IgD-negative memory B cell (primary cell): ENCODE measurements around the gene GLTPD2. TPM values are rescaled to one million over a fixed set of nuclear protein-coding genes. Genes with fewer than 3 reads are reported as not detected.
"Not testable (repeated sequence)": the region's sequence is repeated elsewhere in the genome, so short reads cannot be mapped to it uniquely, and the experiment has no call there.

Source experiments
- H3K27ac Mint-ChIP-seq, 3 donors: one replicate each; pipeline ENCODE4 v1.8.0; 2020 to 2022; ENCODE audit warnings: mild to moderate bottlenecking in 3 of 3, mixed read lengths in 3 of 3, moderate library complexity in 1 of 3
- H3K27me3 Mint-ChIP-seq: one replicate; pipeline ENCODE4 v1.8.0; 2021; ENCODE audit warnings: mixed read lengths
- H3K36me3 Mint-ChIP-seq: one replicate; pipeline ENCODE4 v1.8.0; 2020; ENCODE audit warnings: mild to moderate bottlenecking, mixed read lengths
- H3K4me1 Mint-ChIP-seq, 3 donors: one replicate each; pipeline ENCODE4 v1.8.0; 2020 to 2022; ENCODE audit warnings: mixed read lengths in 3 of 3, mild to moderate bottlenecking in 1 of 3
- H3K4me3 Mint-ChIP-seq, 4 donors: one replicate each; pipeline ENCODE4 v1.8.0; 2020 to 2022; ENCODE audit warnings: mild to moderate bottlenecking in 4 of 4, mixed read lengths in 4 of 4, moderate library complexity in 3 of 4
- H3K9me3 Mint-ChIP-seq, 3 donors: one replicate each; pipeline ENCODE4 v1.8.0; 2020 to 2021; ENCODE audit warnings: mixed read lengths in 3 of 3, mild to moderate bottlenecking in 1 of 3
- polyA plus RNA-seq: library from polyadenylated mRNA; unstranded; fragments of 300-500 nt; fragmentation: Illumina TruSeq; gene quantifications from one replicate; pipeline ENCODE4 v1.2.3, GENCODE V29; 2021

GLTPD2 gene
- polyA plus RNA-seq, 1 donor from 2014 or later, result not detected

GRCh38 chr17:4808378-4808767 lies 19.6 kb downstream of the GLTPD2 start:
- Mint-ChIP-seq H3K9me3 (no peaks in the 10 kb centered on the region), H3K36me3 (peaks cover 6% of the 10 kb centered on the region), H3K4me3 (peak overlapping the region; percentile 79 to 90 (median 85)), H3K27me3 (no peaks in the 10 kb centered on the region), H3K27ac (peak overlapping the region in 2 of 3 donors; percentile 47 to 95), H3K4me1 (peaks cover 6 to 13% (median 10%) of the 10 kb centered on the region in 3 donors)

DNA sequence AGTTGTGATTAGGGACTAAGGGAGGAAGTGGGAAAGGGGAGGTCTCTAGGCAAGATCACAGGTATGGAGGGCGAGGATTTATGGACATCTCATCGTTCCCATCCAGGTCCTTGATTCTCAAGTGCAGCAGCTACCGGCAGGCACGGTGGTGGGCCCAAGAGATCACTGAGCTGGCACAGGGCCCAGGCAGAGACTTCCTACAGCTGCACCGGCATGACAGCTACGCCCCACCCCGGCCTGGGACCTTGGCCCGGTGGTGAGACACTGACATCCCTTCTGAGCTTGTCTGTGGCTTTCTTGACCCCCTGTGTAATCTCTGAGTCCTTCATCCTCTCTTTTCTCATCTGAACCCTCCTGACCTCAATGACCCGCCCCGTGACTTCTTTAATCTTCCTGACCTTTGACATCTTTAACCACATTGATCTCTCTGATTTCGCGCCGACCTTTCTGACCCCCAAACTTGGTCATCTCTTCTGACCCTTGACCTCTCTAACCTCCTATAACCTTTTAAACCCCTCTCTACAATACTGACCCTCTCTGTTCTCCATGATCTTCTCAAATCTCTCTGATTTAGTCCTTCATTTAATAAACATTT lies 22.0 kb downstream of the GLTPD2 start:
- Mint-ChIP-seq H3K9me3 (no peaks in the 10 kb centered on the region), H3K4me3 (peak overlapping the region in 1 of 4 donors; percentile 55), H3K27ac (no peak overlapping the region), H3K36me3 (peaks cover 6% of the 10 kb centered on the region), H3K27me3 (no peaks in the 10 kb centered on the region), H3K4me1 (peaks cover 6 to 13% (median 10%) of the 10 kb centered on the region in 3 donors)

- no peaks in the 10 kb centered on the region for H3K9me3 Mint-ChIP-seq
- peak overlapping the region in 1 of 4 donors; percentile 15 for H3K4me3 Mint-ChIP-seq
- peaks cover under 1 to 8% (median 8%) of the 10 kb centered on the region in 3 donors for H3K4me1 Mint-ChIP-seq
- peaks cover 6% of the 10 kb centered on the region for H3K36me3 Mint-ChIP-seq
- no peaks in the 10 kb centered on the region for H3K27me3 Mint-ChIP-seq
- no peak overlapping the region for H3K27ac Mint-ChIP-seq
Measured at GRCh38 chr17:4811471-4811870, 22.7 kb downstream of the GLTPD2 start.

- Mint-ChIP-seq H3K4me3 (no peak overlapping the region), H3K9me3 (no peaks in the 10 kb centered on the region), H3K36me3 (peaks cover 6% of the 10 kb centered on the region), H3K27me3 (no peaks in the 10 kb centered on the region), H3K4me1 (peaks cover 0 to 8% (median 8%) of the 10 kb centered on the region in 3 donors), H3K27ac (peak overlapping the region in 1 of 3 donors; percentile 5)
Measured at GRCh38 chr17:4812690-4813089, 23.9 kb downstream of the GLTPD2 start.

- H3K36me3 Mint-ChIP-seq, result peaks cover 5% of the 10 kb centered on the region
- H3K4me1 Mint-ChIP-seq, result peaks cover 0 to 6% (median 0%) of the 10 kb centered on the region in 3 donors
- H3K9me3 Mint-ChIP-seq, result no peaks in the 10 kb centered on the region
- no peak overlapping the region for H3K27ac Mint-ChIP-seq
- no peaks in the 10 kb centered on the region for H3K27me3 Mint-ChIP-seq
- no peak overlapping the region for H3K4me3 Mint-ChIP-seq
Measured at GRCh38 chr17:4815043-4815675, 26.4 kb downstream of the GLTPD2 start.

DNA sequence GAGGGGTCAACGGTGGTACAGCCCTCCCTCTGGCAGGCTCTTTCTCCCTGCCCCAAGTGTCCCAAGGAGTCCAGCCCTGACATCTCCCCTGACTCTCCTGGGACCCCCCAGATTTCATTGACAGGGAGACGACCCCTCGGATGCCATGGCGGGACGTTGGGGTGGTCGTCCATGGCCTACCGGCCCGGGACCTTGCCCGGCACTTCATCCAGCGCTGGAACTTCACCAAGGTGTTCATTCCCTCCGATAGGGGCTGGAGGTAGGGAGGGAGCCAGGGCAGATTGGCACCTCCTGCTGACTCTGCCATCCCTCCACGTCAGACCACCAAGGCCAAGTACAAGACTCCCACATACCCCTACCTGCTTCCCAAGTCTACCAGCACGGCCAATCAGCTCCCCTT lies 28.1 kb downstream of the GLTPD2 start:
- no peaks in the 10 kb centered on the region for H3K9me3 Mint-ChIP-seq
- H3K27me3 Mint-ChIP-seq, result no peaks in the 10 kb centered on the region
- peaks cover 3% of the 10 kb centered on the region for H3K36me3 Mint-ChIP-seq
- no peak overlapping the region for H3K27ac Mint-ChIP-seq
- peaks cover 0 to 4% (median 0%) of the 10 kb centered on the region in 3 donors for H3K4me1 Mint-ChIP-seq
- no peak overlapping the region for H3K4me3 Mint-ChIP-seq

GRCh38 chr17:4818276-4818675 lies 29.5 kb downstream of the GLTPD2 start:
- Mint-ChIP-seq H3K27ac (no peak overlapping the region), H3K27me3 (no peaks in the 10 kb centered on the region), H3K4me3 (no peak overlapping the region), H3K9me3 (no peaks in the 10 kb centered on the region), H3K36me3 (peaks cover 3% of the 10 kb centered on the region), H3K4me1 (peaks cover 0 to 4% (median 0%) of the 10 kb centered on the region in 3 donors)

DNA sequence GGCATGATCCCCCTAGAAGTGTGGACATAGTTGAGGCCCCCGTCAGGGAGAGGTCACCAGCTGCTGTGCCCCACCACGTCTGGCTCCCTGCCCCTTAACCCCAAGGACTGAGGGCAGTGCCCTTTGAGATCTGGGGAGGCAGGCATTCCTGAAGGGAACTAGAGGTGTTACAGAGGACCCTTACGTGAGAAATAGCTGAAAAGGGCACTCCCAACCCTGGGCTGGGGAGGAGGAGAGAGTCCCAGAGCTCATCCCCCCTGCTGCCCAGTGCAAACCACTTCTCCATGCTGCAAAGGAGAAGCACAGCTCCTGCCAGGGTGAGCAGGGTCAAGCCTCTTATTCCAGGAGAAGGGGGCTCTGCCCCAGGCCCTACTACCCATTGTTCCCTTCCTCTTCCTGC lies 34.1 kb downstream of the GLTPD2 start:
- Mint-ChIP-seq H3K27me3 (no peaks in the 10 kb centered on the region), H3K4me3 (no peak overlapping the region)

GRCh38 chr17:4823373-4824089 lies 34.8 kb downstream of the GLTPD2 start:
- H3K9me3 Mint-ChIP-seq, result no peaks in the 10 kb centered on the region
- peaks cover 0 to 4% (median 0%) of the 10 kb centered on the region in 3 donors for H3K4me1 Mint-ChIP-seq
- H3K4me3 Mint-ChIP-seq, result no peak overlapping the region
- peaks cover 2% of the 10 kb centered on the region for H3K27me3 Mint-ChIP-seq
- no peak overlapping the region for H3K27ac Mint-ChIP-seq
- H3K36me3 Mint-ChIP-seq, result peaks cover 3% of the 10 kb centered on the region

More for the DNA sequence above, 34.1 kb downstream of the GLTPD2 start:
- no peak overlapping the region for H3K27ac Mint-ChIP-seq
- H3K36me3 Mint-ChIP-seq, result peaks cover 3% of the 10 kb centered on the region
- peaks cover 0 to 4% (median 0%) of the 10 kb centered on the region in 3 donors for H3K4me1 Mint-ChIP-seq
- no peaks in the 10 kb centered on the region for H3K9me3 Mint-ChIP-seq

DNA sequence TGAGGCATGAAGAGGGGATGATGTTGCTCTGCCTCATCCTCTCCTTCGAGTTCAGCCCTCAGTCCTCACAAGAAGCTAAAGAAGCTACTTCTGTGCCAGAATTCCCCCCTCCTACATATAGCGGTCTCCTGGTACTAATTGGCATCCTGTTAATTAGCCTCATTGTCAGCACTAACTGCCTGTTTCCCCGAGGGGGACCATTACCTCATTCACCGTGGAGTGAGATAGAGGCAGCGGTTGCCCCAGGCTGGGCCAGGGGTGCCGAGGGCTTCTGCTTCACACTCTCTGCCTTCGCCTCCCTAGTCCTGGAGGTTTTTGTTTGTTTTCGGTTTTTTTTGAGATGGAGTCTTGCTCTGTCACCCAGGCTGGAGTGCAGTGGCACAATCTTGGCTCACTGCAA lies 38.6 kb downstream of the GLTPD2 start:
- Mint-ChIP-seq H3K27ac (no peak overlapping the region), H3K27me3 (peaks cover 2% of the 10 kb centered on the region), H3K4me3 (no peak overlapping the region), H3K9me3 (no peaks in the 10 kb centered on the region), H3K36me3 (no peaks in the 10 kb centered on the region), H3K4me1 (no peaks in the 10 kb centered on the region)

GRCh38 chr17:4832829-4833177 lies 44.0 kb downstream of the GLTPD2 start:
- H3K4me3 Mint-ChIP-seq, result peak overlapping the region; percentile 83 to 97 (median 94)
- H3K36me3 Mint-ChIP-seq, H3K9me3 Mint-ChIP-seq, H3K27me3 Mint-ChIP-seq: not testable (repeated sequence)
- peak overlapping the region; percentile 89 to 98 (median 96) for H3K27ac Mint-ChIP-seq
- peaks cover 14 to 25% (median 24%) of the 10 kb centered on the region in 3 donors for H3K4me1 Mint-ChIP-seq

- Mint-ChIP-seq H3K4me1 (peaks cover 16 to 28% (median 24%) of the 10 kb centered on the region in 3 donors), H3K27ac (peak within 1 kb of the TSS; percentile 89 to 98 (median 96)), H3K36me3 (no peaks in the 10 kb centered on the region), H3K4me3 (peak within 1 kb of the TSS; percentile 83 to 98 (median 94)), H3K9me3 (no peaks in the 10 kb centered on the region), H3K27me3 (no peaks in the 10 kb centered on the region)
Measured at GRCh38 chr17:4833178-4833940, 44.6 kb downstream of the GLTPD2 start, which contains the start of gene MINK1. TSS of gene MINK1 (plus strand) at chr17:4833340. CDS start at chr17:4833584, 244 bp downstream.

DNA sequence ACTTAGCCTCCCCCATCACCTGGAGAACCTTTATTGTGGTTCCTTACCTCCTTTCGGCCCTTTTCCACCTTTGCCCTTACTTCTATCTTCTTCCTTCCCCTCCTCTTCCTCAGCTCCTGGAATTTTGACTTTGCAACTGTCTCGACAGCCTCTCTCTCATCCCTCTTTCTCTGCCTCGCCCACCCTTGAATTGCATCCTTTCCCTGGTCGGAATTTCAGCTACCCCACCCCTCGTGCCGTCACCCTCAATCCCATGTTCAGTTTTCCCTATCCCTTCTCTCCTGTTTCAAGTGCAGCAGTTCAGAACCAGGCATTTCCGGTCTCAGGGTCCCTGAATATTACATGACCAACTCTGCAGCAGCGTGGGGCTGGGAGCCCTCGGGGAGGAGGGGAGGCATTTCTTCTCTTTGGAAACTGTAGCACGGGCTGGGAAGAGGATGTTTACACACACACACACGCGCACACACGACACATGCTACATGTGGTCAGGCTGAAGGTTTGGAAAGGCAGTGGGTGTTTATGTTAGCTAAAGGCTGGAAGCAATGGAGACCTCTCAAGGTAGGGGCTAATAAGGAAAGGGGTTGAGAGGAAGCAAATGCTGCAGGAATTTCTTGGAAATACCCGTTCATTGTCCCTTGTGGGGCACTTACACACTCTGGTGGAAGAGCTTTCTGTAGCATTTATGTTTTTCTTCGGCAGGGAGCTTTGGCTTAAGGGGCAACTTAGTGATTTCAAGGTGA lies 45.3 kb downstream of the GLTPD2 start:
- Mint-ChIP-seq H3K4me1 (peaks cover 16 to 32% (median 24%) of the 10 kb centered on the region in 3 donors), H3K27ac (peak overlapping the region; percentile 61 to 93 (median 93)), H3K4me3 (peak overlapping the region; percentile 83 to 98 (median 94)), H3K27me3 (no peaks in the 10 kb centered on the region), H3K9me3 (no peaks in the 10 kb centered on the region), H3K36me3 (no peaks in the 10 kb centered on the region)

- Mint-ChIP-seq H3K36me3 (no peaks in the 10 kb centered on the region), H3K27me3 (no peaks in the 10 kb centered on the region)
Measured at GRCh38 chr17:4834681-4835020, 45.9 kb downstream of the GLTPD2 start.

More at GRCh38 chr17:4834681-4835020, 45.9 kb downstream of the GLTPD2 start:
- no peaks in the 10 kb centered on the region for H3K9me3 Mint-ChIP-seq
- peak overlapping the region; percentile 83 to 98 (median 94) for H3K4me3 Mint-ChIP-seq
- peak overlapping the region; percentile 61 to 93 (median 93) for H3K27ac Mint-ChIP-seq
- peaks cover 16 to 37% (median 27%) of the 10 kb centered on the region in 3 donors for H3K4me1 Mint-ChIP-seq
